ENCODE data around the gene FBXL7. TPM values are rescaled to one million over a fixed set of nuclear protein-coding genes. Genes with fewer than 3 reads are reported as not detected.

The FBXL7 gene
- total and polyA plus RNA-seq, 9 of the 15 experiments (the other 6 are each of a cell fraction or from before 2014, with no cell fraction given) = 0.04 to 0.08 TPM; not detected in 7

- Histone ChIP-seq H3K4me3 (no peak overlapping the region), H3K4me2 (ENCODE audit: insufficient read depth, low read length) (no peak overlapping the region), H4K20me1 (replicated peaks; ENCODE audit: control insufficient read depth, insufficient read depth, low read length) (no peaks in the 10 kb centered on the region), H3K27me3 (ENCODE audit: control insufficient read depth in 2 of 2, insufficient read depth in 2 of 2, low read length in 2 of 2) (no peaks in the 10 kb centered on the region), H3K9ac (ENCODE audit: insufficient read depth in 1 of 2, low read depth in 2 of 2, low read length in 2 of 2) (no peak overlapping the region), H3K9me1 (ENCODE audit: control insufficient read depth, insufficient read depth, low read length) (no peaks in the 10 kb centered on the region), H3K36me3 (ENCODE audit: control insufficient read depth, insufficient read depth, low read length) (no peaks in the 10 kb centered on the region), H3K79me2 (ENCODE audit: control insufficient read depth, insufficient read depth, low read length) (no peaks in the 10 kb centered on the region), H2AFZ (ENCODE audit: low read depth, low read length) (no peak overlapping the region), H3K4me1 (replicated peaks in 1 of 2; ENCODE audit: control insufficient read depth in 2 of 2, insufficient read depth in 2 of 2, low read length in 2 of 2) (no peaks in the 10 kb centered on the region), H3K9me3 (replicated peaks; ENCODE audit: control insufficient read depth, insufficient read depth, low read depth, low read length) (no peaks in the 10 kb centered on the region), H3K27ac (ENCODE audit: extremely low read depth, low read depth, low read length) (no peak overlapping the region)
- DNase-seq (ENCODE audit: extremely low read depth in 1 of 4, low spot score in 3 of 4) (no peak), FAIRE-seq (no peak), ATAC-seq (no peak)
- in situ Hi-C loops (cut with MboI) = no loop called here
- BruUV-seq (replicated peaks) = no TSS peak
- TF ChIP-seq ELF1 (tag; IDR thresholded peaks at IDR 0.05) = no peak
- no peak for TF ChIP-seq ZBTB40 (IDR thresholded peaks at IDR 0.05)
- TF ChIP-seq ZBTB40 (CRISPR knock-in tag; IDR thresholded peaks at IDR 0.05) = no peak
- no peak for TF ChIP-seq SMAD1 (IDR thresholded peaks at IDR 0.05; ENCODE audit: low read depth, low read length, partially characterized antibody)
- TF ChIP-seq MECOM (CRISPR knock-in tag; IDR thresholded peaks at IDR 0.05) = no peak
- TF ChIP-seq MXD1 (CRISPR knock-in tag; IDR thresholded peaks at IDR 0.05; ENCODE audit: borderline replicate concordance, poor library complexity, severe bottlenecking) = no peak
- no peak for TF ChIP-seq TEAD2 (tag; IDR thresholded peaks at IDR 0.05)
- no peak for TF ChIP-seq ZBTB33 (CRISPR knock-in tag; IDR thresholded peaks at IDR 0.05)
- TF ChIP-seq U2AF2 (optimal IDR thresholded peaks at IDR 0.05; ENCODE audit: low read depth, low read length) = no peak
- no peak for TF ChIP-seq RAD21 (CRISPR knock-in tag; conservative IDR thresholded peaks at IDR 0.05 in 1 of 2, IDR thresholded peaks at IDR 0.05 in 1 of 2)
- POLR2A ChIA-PET = no interaction called here
- intact Hi-C loops (cut with micrococcal nuclease) = no loop called here
- CTCF ChIA-PET (ENCODE audit: low intra/inter-chr PET ratio) = no interaction called here
- 0% methylated on average over 2 of the region's 2 CpGs for WGBS (ENCODE audit: insufficient coverage, low coverage, missing lambda C conversion rate)
These were observed 207.7 kb downstream of the FBXL7 start for GRCh38 chr5:15707631-15708030.

Data from K562 (cell line).